Smooth muscle cell of the pulmonary artery (primary cell): Measurements from ENCODE around the gene RXYLT1. TPM values are rescaled to one million over a fixed set of nuclear protein-coding genes. Genes with fewer than 3 reads are reported as not detected.

Experiments
- total RNA-seq: library from RNA; depleted of rRNA; stranded (reverse); fragments of >200 nt; gene quantifications from 2 replicates; pipeline ENCODE4 v1.2.3, GENCODE V29; 2014

Gene RXYLT1, protein sequence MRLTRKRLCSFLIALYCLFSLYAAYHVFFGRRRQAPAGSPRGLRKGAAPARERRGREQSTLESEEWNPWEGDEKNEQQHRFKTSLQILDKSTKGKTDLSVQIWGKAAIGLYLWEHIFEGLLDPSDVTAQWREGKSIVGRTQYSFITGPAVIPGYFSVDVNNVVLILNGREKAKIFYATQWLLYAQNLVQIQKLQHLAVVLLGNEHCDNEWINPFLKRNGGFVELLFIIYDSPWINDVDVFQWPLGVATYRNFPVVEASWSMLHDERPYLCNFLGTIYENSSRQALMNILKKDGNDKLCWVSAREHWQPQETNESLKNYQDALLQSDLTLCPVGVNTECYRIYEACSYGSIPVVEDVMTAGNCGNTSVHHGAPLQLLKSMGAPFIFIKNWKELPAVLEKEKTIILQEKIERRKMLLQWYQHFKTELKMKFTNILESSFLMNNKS
- 10.7 and 13.7 TPM in 2 replicates for total RNA-seq

DNA sequence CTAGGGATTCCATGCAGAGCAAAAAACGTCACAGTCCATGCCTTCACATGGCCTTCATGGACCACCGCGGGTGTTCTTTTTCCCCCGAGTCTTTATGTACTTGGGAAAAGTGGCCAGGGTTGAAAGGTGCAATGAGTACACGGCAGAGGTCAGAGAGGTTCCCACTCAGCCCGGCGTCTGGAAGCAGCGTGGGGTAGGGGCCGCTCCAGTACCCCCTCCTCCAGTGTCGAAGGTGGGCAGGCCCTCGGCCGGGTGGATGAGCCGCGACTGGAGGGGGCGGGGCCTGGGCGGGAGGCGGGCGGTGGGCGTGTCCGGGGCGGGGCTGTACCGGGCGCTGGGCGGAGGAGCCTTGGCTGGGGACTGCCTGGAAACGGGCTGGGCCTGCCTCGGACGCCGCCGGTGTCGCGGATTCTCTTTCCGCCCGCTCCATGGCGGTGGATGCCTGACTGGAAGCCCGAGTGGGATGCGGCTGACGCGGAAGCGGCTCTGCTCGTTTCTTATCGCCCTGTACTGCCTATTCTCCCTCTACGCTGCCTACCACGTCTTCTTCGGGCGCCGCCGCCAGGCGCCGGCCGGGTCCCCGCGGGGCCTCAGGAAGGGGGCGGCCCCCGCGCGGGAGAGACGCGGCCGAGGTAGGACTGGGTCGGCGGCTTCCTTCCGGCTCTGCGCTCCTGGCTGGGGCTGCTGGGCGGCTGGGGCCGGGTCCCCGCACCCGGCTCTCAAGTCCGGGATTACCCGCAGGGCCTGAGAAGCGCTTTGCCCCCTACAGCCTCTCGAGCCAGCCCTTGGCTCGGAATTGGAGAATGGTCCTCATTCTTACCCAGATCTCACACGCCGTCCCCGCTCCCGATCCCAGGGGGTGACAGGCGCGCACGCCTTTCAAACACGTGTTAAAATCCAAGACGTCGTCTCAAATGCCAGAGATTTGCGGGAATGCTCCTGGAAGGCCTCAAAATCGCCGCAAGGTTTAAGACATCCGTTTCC is at the start of gene RXYLT1:
TSS of gene RXYLT1 (plus strand) at position 412 of the 984 bp plus-strand sequence. CDS start at position 464, 52 bp downstream.

DNA sequence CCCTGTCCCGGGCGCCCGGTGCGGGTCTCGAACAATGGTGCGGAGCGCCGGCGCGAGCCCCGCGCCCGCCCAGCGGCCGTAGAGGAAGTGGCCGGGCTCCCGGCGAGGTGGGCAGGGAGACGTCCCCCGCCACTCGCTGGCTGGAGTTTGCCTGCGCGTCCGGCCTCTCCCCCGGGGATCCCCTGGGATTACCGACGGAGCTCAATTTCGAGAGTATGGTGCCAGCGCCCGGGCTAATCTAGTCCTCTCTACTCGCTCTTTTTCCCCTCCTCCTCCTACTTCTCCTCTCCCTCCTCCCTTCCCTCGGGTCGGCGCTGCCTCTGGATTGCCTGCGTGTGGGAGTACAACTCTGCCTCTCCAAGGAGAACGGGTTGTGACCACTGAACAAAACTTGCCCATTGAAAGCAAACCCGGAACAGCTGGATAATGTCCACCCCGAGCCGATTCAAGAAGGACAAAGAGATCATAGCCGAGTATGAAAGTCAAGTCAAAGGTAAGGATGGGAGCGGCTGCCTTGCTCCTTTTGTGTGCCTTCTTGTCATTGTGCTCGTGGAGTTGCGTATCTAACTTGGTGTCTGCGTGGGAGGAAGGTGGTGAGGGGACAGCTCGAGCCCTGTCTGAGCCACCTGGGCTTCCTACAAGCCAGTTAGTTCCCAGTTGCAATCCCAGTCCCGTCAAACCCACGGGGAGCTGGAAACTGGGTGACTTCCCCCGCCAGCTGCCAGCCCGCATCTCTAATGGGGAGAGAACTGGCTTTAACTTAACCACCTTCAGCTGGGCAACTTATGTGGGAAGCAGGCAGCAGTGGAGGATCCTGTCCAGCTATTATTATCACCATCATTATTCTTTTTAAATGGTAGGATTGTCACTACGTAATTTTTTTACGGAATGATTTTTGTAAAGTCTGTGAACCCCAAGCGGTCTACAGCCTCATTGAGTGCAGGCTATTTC is 65.0 kb downstream of the RXYLT1 start, which contains the start of gene SRGAP1:
TSS of gene SRGAP1 (plus strand) at position 310 of the 951 bp plus-strand sequence. CDS start at position 427, 117 bp downstream.

Other genes starting within 250 kb of the RXYLT1 start
- 3.8 and 5.2 TPM in 2 replicates for gene DPY19L2, start 111.4 kb upstream of the RXYLT1 start, total RNA-seq
- 17.6 and 18.4 TPM in 2 replicates for gene SRGAP1, start 64.8 kb downstream of the RXYLT1 start, total RNA-seq